Activated T-helper 1 cell treated with anti-CD3 and anti-CD28 coated beads, Interleukin-12 subunit alpha, Interleukin-12 subunit beta, Interleukin-2, Interleukin-4 antibody, amounts not matched to agents 30 ng/mL and 10 ng/mL and 1 ng/mL, durations not matched to agents 14 hours and 24 hours and 36 hours (primary cell): ENCODE measurements around the gene MCM10. TPM values are rescaled to one million over a fixed set of nuclear protein-coding genes. Genes with fewer than 3 reads are reported as not detected.

Experiments
- DNase-seq: peaks from one replicate; pipeline ENCODE4 v3.0.0; 2021; ENCODE audit warnings: low spot score
- H3K27ac Mint-ChIP-seq: one replicate; pipeline ENCODE4 v1.8.0; 2021; ENCODE audit warnings: mild to moderate bottlenecking, mixed read lengths
- H3K27me3 Mint-ChIP-seq: one replicate; pipeline ENCODE4 v1.8.0; 2022; ENCODE audit warnings: mild to moderate bottlenecking, moderate library complexity, mixed read lengths; ENCODE audit not compliant: insufficient read depth
- H3K36me3 Mint-ChIP-seq: one replicate; pipeline ENCODE4 v1.8.0; 2021; ENCODE audit warnings: low read depth, mixed read lengths
- H3K4me1 Mint-ChIP-seq: one replicate; pipeline ENCODE4 v1.8.0; 2021; ENCODE audit warnings: low read depth, mixed read lengths
- H3K4me3 Mint-ChIP-seq: one replicate; pipeline ENCODE4 v1.8.0; 2021; ENCODE audit warnings: mild to moderate bottlenecking, moderate library complexity, mixed read lengths
- H3K9me3 Mint-ChIP-seq: one replicate; pipeline ENCODE4 v1.8.0; 2021; ENCODE audit warnings: mixed read lengths
- intact Hi-C: fragments of 100-400 bp; cut with micrococcal nuclease; formaldehyde crosslinking; loops from one replicate; pipeline ENCODE4 v1.15.1; 2024
- total RNA-seq: library from RNA; stranded (reverse); gene quantifications from 2 replicates; pipeline ENCODE4 v1.2.3, GENCODE V29; 2022

The MCM10 gene
- total RNA-seq, 1 donor from 2014 or later, result 106 TPM

DNA sequence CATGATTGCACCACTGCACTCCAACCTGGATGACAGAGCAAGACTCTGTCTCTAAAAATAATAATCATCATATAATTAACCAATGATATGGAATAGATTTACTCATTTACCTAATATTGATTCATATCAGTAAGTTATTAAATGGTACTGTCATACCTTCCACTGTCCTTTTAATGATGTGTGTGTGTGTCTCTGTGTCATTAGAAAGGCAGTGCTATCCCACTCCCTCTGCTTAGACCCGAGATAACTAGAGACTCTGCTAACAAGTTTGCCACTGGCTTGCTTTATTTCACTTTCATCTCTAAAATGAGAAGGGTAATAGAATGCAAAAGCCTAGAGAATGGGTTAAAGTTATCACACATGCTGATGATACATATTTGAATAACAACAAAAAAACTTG lies 21.1 kb downstream of the MCM10 start:
- Mint-ChIP-seq H3K27ac (no peak overlapping the region), H3K4me3 (no peak overlapping the region), H3K9me3 (no peaks in the 10 kb centered on the region), H3K27me3 (no peaks in the 10 kb centered on the region), H3K36me3 (peaks cover 48% of the 10 kb centered on the region), H3K4me1 (no peaks in the 10 kb centered on the region)
- intact Hi-C loops, result no loop called here
- DNase-seq, result no peak

DNA sequence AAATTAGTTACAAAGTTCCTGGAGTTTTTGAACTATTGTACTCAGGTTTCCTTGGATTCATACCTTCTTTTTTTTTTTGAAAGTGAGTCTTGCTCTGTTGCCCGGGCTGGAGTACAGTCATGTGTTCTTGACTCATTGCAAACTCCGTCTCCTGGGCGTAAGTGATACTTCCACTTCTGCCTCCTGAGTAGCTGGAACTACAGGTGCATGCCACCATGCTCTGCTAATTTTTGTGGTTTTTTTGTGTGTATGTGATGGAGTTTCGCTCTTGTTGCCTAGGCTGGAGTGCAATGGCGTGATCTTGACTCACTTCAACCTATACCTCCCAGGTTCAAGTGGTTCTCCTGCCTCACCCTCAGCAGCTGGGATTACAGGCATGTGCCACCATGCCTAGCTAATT lies 22.3 kb downstream of the MCM10 start:
- Mint-ChIP-seq H3K36me3 (peaks cover 41% of the 10 kb centered on the region), H3K27me3 (no peaks in the 10 kb centered on the region), H3K27ac (no peak overlapping the region), H3K9me3 (no peaks in the 10 kb centered on the region), H3K4me3 (no peak overlapping the region), H3K4me1 (no peaks in the 10 kb centered on the region)
- no peak for DNase-seq
- intact Hi-C loops, result no loop called here

DNA sequence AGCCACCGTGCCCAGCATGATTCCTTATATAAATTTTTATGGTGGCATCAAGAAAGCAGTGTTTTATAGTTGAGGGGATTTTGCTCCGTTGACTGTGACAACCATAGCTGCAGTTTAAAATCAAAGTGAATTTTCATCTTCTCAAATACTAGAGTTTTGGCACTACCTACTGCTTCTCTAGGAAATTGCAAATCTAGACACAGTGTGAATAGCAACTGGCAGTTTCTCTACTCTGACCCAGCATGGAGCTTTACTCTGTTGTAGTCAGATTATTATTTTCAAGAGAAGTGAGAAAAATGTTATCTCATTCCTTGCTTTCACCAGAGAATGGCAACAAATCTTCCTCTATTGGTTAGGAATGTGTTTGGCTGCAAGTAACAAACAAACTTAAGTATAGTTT lies 22.9 kb downstream of the MCM10 start:
- no peak overlapping the region for H3K4me3 Mint-ChIP-seq

DNA sequence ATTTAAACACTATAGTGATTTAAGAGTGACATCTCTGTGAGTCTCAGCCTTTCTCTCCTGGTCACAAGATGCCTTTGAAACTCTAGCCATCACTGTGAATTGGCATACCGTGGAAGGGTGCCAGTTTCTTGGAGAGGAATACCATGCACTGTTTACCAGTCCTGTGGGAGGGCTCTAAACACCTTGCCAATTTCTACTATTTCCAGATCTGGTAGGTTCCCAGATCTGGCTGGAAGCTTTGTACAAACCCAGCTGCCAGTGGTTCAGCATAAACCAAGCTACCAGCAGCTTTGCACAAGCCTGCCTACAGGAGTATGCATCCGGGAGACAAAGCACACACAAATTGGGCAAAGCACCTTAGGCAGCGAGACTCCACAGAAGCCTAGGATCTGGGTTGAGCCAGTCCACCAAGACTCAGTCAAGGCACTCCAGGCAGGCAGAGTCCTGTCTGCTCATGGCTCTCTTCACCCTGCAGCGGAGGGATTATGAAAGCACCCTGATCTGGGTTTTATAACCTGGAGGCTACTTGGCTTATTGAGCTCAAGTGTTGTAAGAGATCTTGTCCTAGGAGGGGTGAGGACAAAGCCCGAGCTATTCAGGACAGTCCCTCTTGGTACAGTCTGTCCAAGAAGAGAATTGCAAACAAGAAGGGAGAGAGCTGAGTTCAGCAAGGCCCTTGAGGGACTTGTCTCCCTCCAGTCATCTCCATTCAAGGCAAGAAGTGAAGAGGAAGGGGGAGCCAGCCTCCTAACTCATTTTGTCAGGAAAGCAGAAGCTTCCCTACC lies 23.6 kb downstream of the MCM10 start:
- H3K4me3 Mint-ChIP-seq, result no peak overlapping the region
- no peaks in the 10 kb centered on the region for H3K4me1 Mint-ChIP-seq
- intact Hi-C loops, result no loop called here
- H3K27ac Mint-ChIP-seq, result no peak overlapping the region
- H3K27me3 Mint-ChIP-seq, result no peaks in the 10 kb centered on the region
- no peak for DNase-seq
- H3K9me3 Mint-ChIP-seq, result no peaks in the 10 kb centered on the region
- peaks cover 42% of the 10 kb centered on the region for H3K36me3 Mint-ChIP-seq

More for the DNA sequence above, 22.9 kb downstream of the MCM10 start:
- no peak for DNase-seq
- no peaks in the 10 kb centered on the region for H3K9me3 Mint-ChIP-seq
- H3K27me3 Mint-ChIP-seq, result no peaks in the 10 kb centered on the region
- no peak overlapping the region for H3K27ac Mint-ChIP-seq
- peaks cover 42% of the 10 kb centered on the region for H3K36me3 Mint-ChIP-seq
- intact Hi-C loops, result no loop called here
- no peaks in the 10 kb centered on the region for H3K4me1 Mint-ChIP-seq

DNA sequence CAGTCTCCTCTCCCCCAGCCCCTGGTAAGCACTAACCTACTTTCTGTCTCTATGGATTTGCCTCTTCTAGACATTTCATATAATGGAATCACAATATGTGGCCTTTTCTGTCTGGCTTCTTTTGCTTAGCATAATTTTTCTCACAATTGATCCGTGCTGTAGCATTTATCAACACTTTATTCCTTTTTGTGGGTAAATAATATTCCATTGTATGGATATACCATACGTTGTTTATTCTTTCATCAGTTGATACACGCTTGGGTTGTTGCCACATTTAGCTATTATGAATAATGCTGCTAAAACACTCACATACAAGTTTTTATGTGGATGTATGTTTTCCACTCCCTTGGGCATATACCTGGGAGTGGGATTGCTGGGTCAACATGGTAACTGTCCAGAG lies 25.8 kb downstream of the MCM10 start:
- H3K27me3 Mint-ChIP-seq, result no peaks in the 10 kb centered on the region
- H3K4me3 Mint-ChIP-seq, result no peak overlapping the region

DNA sequence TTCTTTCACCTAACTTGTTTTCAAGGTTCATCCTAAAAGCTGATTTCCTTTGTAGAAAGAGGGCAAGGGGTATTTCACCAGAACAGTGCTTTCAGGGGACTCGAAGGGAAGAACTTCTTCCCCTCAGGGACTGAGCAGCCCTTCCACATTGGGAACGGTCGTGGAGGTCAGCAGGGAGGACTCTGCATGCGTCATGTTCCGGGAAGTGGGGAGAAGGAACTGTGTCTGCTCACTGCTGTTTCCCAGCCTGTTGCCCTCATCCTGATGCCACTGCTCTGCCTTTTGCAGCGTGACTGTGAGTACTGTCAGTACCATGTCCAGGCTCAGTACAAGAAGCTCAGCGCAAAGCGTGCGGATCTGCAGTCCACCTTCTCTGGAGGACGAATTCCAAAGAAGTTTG lies 27.2 kb downstream of the MCM10 start:
- H3K4me3 Mint-ChIP-seq, result no peak overlapping the region
- intact Hi-C loops, result no loop called here
- H3K9me3 Mint-ChIP-seq, result no peaks in the 10 kb centered on the region
- H3K36me3 Mint-ChIP-seq, result peaks cover 33% of the 10 kb centered on the region
- no peaks in the 10 kb centered on the region for H3K4me1 Mint-ChIP-seq
- no peak for DNase-seq
- no peak overlapping the region for H3K27ac Mint-ChIP-seq
- H3K27me3 Mint-ChIP-seq, result no peaks in the 10 kb centered on the region

More for the DNA sequence above, 25.8 kb downstream of the MCM10 start:
- H3K27ac Mint-ChIP-seq, result no peak overlapping the region
- intact Hi-C loops, result no loop called here
- H3K36me3 Mint-ChIP-seq, result peaks cover 37% of the 10 kb centered on the region
- no peak for DNase-seq
- H3K4me1 Mint-ChIP-seq, result no peaks in the 10 kb centered on the region
- no peaks in the 10 kb centered on the region for H3K9me3 Mint-ChIP-seq

DNA sequence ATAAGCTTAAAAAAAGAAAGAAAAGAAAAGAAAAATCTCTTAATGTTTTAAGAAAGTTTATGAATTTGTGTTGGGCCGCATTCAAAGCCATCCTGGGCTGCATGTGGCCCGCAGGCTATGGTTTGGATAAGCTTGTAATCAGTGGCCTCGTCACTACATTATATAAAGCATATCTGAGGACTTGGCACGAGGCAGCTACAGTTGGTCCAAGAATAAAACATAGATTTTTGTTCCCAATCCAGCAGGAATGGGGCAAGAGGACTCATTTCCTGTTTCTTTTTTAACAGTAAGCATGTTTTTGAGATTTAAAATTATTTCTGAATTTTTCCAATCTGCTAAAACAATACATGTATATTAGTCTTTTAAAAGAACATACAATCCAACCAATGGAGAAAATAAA lies 28.6 kb downstream of the MCM10 start:
- H3K4me1 Mint-ChIP-seq, result no peaks in the 10 kb centered on the region
- DNase-seq, result no peak
- intact Hi-C loops, result no loop called here
- H3K4me3 Mint-ChIP-seq, result no peak overlapping the region
- H3K27me3 Mint-ChIP-seq, result no peaks in the 10 kb centered on the region
- H3K36me3 Mint-ChIP-seq, result peaks cover 43% of the 10 kb centered on the region
- H3K9me3 Mint-ChIP-seq, result no peaks in the 10 kb centered on the region
- no peak overlapping the region for H3K27ac Mint-ChIP-seq

DNA sequence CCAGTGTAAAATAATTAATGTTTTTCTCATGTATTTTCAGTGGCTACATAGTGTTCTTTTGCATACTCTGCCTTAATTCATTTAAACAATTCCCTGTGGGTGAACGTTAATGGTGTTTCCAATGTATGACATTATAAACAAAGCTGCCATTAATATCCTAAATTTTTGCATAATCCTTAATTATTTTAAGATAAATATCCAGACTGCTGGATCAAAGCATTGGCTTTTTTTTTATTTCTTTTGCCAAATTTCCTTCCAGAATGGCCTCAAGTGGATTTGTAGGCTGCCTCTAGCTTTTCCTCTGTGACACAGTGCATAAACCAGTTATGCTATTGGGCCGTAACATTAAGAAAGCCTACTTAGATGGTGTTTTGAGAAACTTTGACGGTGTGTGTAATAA lies 29.5 kb downstream of the MCM10 start:
- H3K36me3 Mint-ChIP-seq, result peaks cover 45% of the 10 kb centered on the region
- no peak for DNase-seq
- intact Hi-C loops, result no loop called here
- no peak overlapping the region for H3K4me3 Mint-ChIP-seq
- H3K4me1 Mint-ChIP-seq, result no peaks in the 10 kb centered on the region
- H3K9me3 Mint-ChIP-seq, result no peaks in the 10 kb centered on the region
- H3K27me3 Mint-ChIP-seq, result no peaks in the 10 kb centered on the region
- no peak overlapping the region for H3K27ac Mint-ChIP-seq

DNA sequence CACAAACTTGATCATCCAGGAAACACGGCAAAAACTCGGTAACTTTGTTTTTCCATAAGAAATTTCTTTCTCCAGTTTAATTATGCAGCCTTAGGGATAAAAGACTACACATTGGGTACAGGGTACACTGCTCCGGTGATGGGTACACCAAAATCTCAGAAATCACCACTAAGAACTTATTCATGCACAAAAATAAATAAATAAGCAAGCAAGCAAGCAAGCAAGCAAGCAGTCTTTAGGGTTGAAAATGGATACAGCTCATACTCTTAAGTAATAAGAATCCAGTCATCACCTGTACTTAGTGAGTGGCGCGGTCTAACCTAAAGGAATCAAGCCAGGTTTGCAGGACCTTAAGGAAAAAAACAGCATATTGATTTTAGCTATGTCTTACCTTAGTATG lies 30.0 kb downstream of the MCM10 start:
- Mint-ChIP-seq H3K4me1 (no peaks in the 10 kb centered on the region), H3K27ac (no peak overlapping the region), H3K9me3 (no peaks in the 10 kb centered on the region), H3K27me3 (no peaks in the 10 kb centered on the region), H3K36me3 (peaks cover 40% of the 10 kb centered on the region), H3K4me3 (no peak overlapping the region)
- intact Hi-C loops, result no loop called here
- no peak for DNase-seq

DNA sequence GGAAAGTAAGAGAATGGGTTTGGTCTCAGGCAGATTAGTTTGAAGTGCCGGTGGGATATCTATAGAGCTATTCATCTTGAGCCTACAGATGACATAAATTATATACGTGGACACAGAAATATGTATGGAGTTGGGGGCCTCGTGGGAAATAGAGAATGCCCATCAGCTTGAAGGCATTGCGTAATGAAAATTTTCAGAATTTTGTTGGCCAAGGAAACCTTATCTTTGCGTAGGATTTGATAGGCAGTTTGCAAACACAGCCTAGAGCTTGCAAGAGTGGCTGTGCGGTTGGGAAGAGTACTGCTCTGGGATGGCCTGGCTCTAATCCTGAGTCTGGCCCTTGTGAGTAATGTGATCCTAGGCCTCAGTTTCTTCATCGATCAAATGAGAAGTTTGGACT lies 32.3 kb downstream of the MCM10 start:
- H3K9me3 Mint-ChIP-seq, result no peaks in the 10 kb centered on the region
- H3K36me3 Mint-ChIP-seq, result peaks cover 39% of the 10 kb centered on the region
- DNase-seq, result no peak
- no peaks in the 10 kb centered on the region for H3K27me3 Mint-ChIP-seq
- no peak overlapping the region for H3K27ac Mint-ChIP-seq
- H3K4me3 Mint-ChIP-seq, result no peak overlapping the region
- intact Hi-C loops, result no loop called here
- H3K4me1 Mint-ChIP-seq, result no peaks in the 10 kb centered on the region

DNA sequence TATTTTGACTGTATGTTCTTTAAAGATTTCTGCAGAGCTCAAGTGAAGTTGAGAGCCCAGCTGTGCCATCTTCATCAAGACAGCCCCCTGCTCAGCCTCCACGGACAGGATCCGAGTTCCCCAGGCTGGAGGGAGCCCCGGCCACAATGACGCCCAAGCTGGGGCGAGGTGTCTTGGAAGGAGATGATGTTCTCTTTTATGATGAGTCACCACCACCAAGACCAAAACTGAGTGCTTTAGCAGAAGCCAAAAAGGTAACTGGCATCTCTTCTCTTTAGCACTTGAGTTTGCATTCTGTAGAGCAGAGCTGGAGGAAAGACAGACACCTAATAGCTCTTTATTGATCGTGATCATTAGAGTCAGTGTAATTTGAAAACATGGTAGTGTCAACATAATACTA lies 33.7 kb downstream of the MCM10 start:
- intact Hi-C loops, result no loop called here
- Mint-ChIP-seq H3K27me3 (no peaks in the 10 kb centered on the region), H3K27ac (no peak overlapping the region), H3K36me3 (peaks cover 35% of the 10 kb centered on the region), H3K4me3 (no peak overlapping the region), H3K4me1 (no peaks in the 10 kb centered on the region), H3K9me3 (no peaks in the 10 kb centered on the region)
- DNase-seq, result no peak

DNA sequence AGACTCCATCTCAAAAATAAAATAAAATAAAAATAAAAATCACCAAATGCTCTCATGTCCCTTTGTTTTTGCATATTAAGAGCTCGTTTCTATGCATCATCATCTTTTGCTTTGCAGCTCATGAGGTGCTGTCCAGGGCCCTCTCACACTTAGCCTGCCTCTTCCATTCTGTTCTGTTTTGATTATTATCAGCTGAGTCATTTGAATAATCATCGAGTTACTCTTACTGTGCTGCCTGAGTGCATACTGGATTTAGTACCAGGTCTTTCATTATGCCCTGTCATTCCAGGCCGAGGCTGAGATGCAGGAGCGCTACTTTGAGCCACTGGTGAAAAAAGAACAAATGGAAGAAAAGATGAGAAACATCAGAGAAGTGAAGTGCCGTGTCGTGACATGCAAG lies 39.8 kb downstream of the MCM10 start:
- DNase-seq, result no peak
- Mint-ChIP-seq H3K4me3 (no peak overlapping the region), H3K9me3 (no peaks in the 10 kb centered on the region), H3K36me3 (peaks cover 38% of the 10 kb centered on the region), H3K4me1 (no peaks in the 10 kb centered on the region), H3K27ac (no peak overlapping the region), H3K27me3 (no peaks in the 10 kb centered on the region)
- intact Hi-C loops, result no loop called here

DNA sequence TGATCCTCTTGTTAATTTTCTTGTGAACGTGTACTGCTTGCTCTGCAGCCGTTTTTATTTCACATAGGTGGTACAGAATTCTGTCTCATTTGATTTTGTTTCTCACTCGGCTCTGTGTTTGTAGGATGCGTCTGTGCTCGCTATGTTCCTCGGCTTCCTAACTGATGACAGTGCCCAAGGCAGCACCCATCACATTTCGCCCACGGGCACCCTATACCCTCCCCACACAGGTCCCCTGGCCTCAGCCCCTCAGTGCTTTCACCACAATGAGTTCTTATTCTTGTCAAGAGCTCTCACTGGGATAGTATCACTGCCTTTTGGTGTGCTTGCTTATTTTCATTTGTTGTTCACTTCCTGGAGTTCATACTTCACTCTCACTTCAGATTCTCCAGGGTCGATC lies 44.7 kb downstream of the MCM10 start:
- H3K27me3 Mint-ChIP-seq, result no peaks in the 10 kb centered on the region
- H3K9me3 Mint-ChIP-seq, result no peaks in the 10 kb centered on the region
- H3K36me3 Mint-ChIP-seq, result peaks cover 54% of the 10 kb centered on the region
- H3K27ac Mint-ChIP-seq, result no peak overlapping the region
- intact Hi-C loops, result no loop called here
- no peaks in the 10 kb centered on the region for H3K4me1 Mint-ChIP-seq
- no peak overlapping the region for H3K4me3 Mint-ChIP-seq
- no peak for DNase-seq
